DND-41 (cell line): ENCODE results near the gene ING2.

ENCODE experiments used
- CTCF ChIP-seq: IDR thresholded peaks from 2 replicates; pipeline ENCODE4 v1.5.1; 2012; ENCODE audit warnings: borderline replicate concordance, low read length, moderate library complexity, mild to moderate bottlenecking; ENCODE audit not compliant: poor library complexity, severe bottlenecking; ENCODE audit errors: extremely low read depth
- EZH2 ChIP-seq: IDR thresholded peaks from 3 replicates; pipeline ENCODE4 v1.6.1; 2012; ENCODE audit warnings: borderline replicate concordance, low read depth, mild to moderate bottlenecking, moderate library complexity, low read length, inconsistent platforms; ENCODE audit not compliant: severe bottlenecking

- TF ChIP-seq EZH2 (no peak), CTCF (peak; percentile 92)
Observed at GRCh38 chr4:183471946-183472708, 32.7 kb upstream of the ING2 start.
